SU-DHL-6 (cell line): ENCODE measurements around the gene POLK.
"Not testable (repeated sequence)": the region's sequence is repeated elsewhere in the genome, so short reads cannot be mapped to it uniquely, and the experiment has no call there.

Experiments used
- H2AFZ ChIP-seq: fragments of 200-600 bp; sonication (generic); 2 replicates; pipeline ENCODE4 v1.6.1; 2014; ENCODE audit warnings: low read depth, mild to moderate bottlenecking, moderate library complexity, mixed read lengths, antibody characterized with exemption, low read length; ENCODE audit not compliant: severe bottlenecking
- H3F3A ChIP-seq: fragments of 200-600 bp; shearing (Covaris generic); 2 replicates; pipeline ENCODE4 v1.6.0; 2016; ENCODE audit warnings: antibody characterized with exemption, mild to moderate bottlenecking; ENCODE audit not compliant: insufficient read depth
- H3K27ac ChIP-seq: fragments of 200-600 bp; sonication (generic); 2 replicates; pipeline ENCODE4 v1.5.1; 2016; ENCODE audit warnings: low read depth, mild to moderate bottlenecking, low read length, moderate library complexity, mixed read lengths
- H3K27me3 ChIP-seq: fragments of 200-600 bp; sonication (generic), shearing (Covaris generic); 2 replicates; pipeline ENCODE4 v1.6.0; 2014; ENCODE audit warnings: mild to moderate bottlenecking, low read length
- H3K36me3 ChIP-seq: fragments of 200-600 bp; sonication (generic); 2 replicates; pipeline ENCODE4 v1.6.1; 2014; ENCODE audit warnings: mild to moderate bottlenecking, low read length, mixed read lengths
- H3K4me2 ChIP-seq: fragments of 300-600, 200-600 bp; shearing (Covaris generic), sonication (generic); 2 replicates; pipeline ENCODE4 v1.6.0; 2014; ENCODE audit warnings: low read length, low read depth, mild to moderate bottlenecking; ENCODE audit not compliant: poor library complexity, severe bottlenecking
- H3K4me3 ChIP-seq: fragments of 200-600 bp; sonication (generic); 2 replicates; pipeline ENCODE4 v1.5.1; 2014; ENCODE audit warnings: antibody characterized with exemption, low read length, mild to moderate bottlenecking, mixed read lengths; ENCODE audit not compliant: insufficient read depth, poor library complexity, severe bottlenecking
- H3K79me2 ChIP-seq: fragments of 200-600 bp; sonication (generic); 2 replicates; pipeline ENCODE4 v1.6.1; 2014; ENCODE audit warnings: mild to moderate bottlenecking, low read length, moderate library complexity; ENCODE audit not compliant: insufficient read depth
- H3K9ac ChIP-seq: fragments of 200-600 bp; sonication (generic); 2 replicates; pipeline ENCODE4 v1.7.0; 2014; ENCODE audit warnings: mild to moderate bottlenecking, low read length
- H3K9me2 ChIP-seq: fragments of 200-600 bp; sonication (generic); replicated peaks from 2 replicates; pipeline ENCODE4 v1.6.1; 2014; ENCODE audit warnings: low read length; ENCODE audit not compliant: insufficient read depth
- H3K9me3 ChIP-seq: fragments of 200-600 bp; sonication (generic); 2 replicates; pipeline ENCODE4 v1.6.1; 2014; ENCODE audit warnings: low read length, mixed read lengths; ENCODE audit not compliant: insufficient read depth
- H4K20me1 ChIP-seq: fragments of 200-600 bp; sonication (generic); 2 replicates; pipeline ENCODE4 v1.6.1; 2014; ENCODE audit warnings: low read depth, mild to moderate bottlenecking, antibody characterized with exemption, low read length, moderate library complexity, mixed read lengths
- CTCF ChIP-seq: fragments of 200-600 bp; sonication (generic); IDR thresholded peaks from one replicate; pipeline ENCODE4 v1.5.1; 2017; ENCODE audit warnings: antibody characterized with exemption, mild to moderate bottlenecking, low read length, moderate library complexity; ENCODE audit not compliant: insufficient read depth, poor library complexity, severe bottlenecking
- EZH2phosphoT487 ChIP-seq: fragments of 200-600 bp; sonication (generic), shearing (Covaris generic); conservative IDR thresholded peaks from 2 replicates; pipeline ENCODE4 v1.6.1; 2018; ENCODE audit warnings: mild to moderate bottlenecking, antibody characterized with exemption, low read length, moderate library complexity, mixed read lengths

Gene POLK

GRCh38 chr5:75491621-75492020 lies 20.1 kb upstream of the POLK start:
- Histone ChIP-seq H3K27me3 (no peaks in the 10 kb centered on the region), H3K9me2 (no peaks in the 10 kb centered on the region), H3K4me3 (no peak overlapping the region), H2AFZ (no peak overlapping the region), H3F3A (no peaks in the 10 kb centered on the region), H3K9me3 (no peaks in the 10 kb centered on the region), H3K79me2 (peaks cover 10% of the 10 kb centered on the region; the same call in 1 of the 2 replicates), H3K27ac (no peak overlapping the region), H3K36me3 (0 out of 2 replicates have a peak, but pooled peaks cover 9% of the 10 kb centered on the region), H4K20me1 (no peaks in the 10 kb centered on the region), H3K9ac (no peak overlapping the region), H3K4me2 (no peak overlapping the region)
- TF ChIP-seq CTCF (no peak), EZH2phosphoT487 (no peak)

- Histone ChIP-seq H3K9ac (no peak overlapping the region), H3K9me2 (no peaks in the 10 kb centered on the region), H4K20me1 (no peaks in the 10 kb centered on the region), H3K27me3 (no peaks in the 10 kb centered on the region), H3K36me3 (peaks cover 9% of the 10 kb centered on the region; the same call in 1 of the 2 replicates), H3K9me3 (no peaks in the 10 kb centered on the region), H3K27ac (no peak overlapping the region), H3K4me3 (no peak overlapping the region), H3K79me2 (no peaks in the 10 kb centered on the region; the same call in 1 of the 2 replicates), H3K4me2 (no peak overlapping the region), H3F3A (no peaks in the 10 kb centered on the region), H2AFZ (no peak overlapping the region)
- TF ChIP-seq CTCF (no peak), EZH2phosphoT487 (no peak)
These were observed 15.7 kb upstream of the POLK start for GRCh38 chr5:75496026-75496425.

- H3K9me2 ChIP-seq, result no peaks in the 10 kb centered on the region
- H3K4me2 ChIP-seq, result no peak overlapping the region
- H2AFZ ChIP-seq, result no peak overlapping the region
- no peaks in the 10 kb centered on the region; the same call in 1 of the 2 replicates for H3F3A ChIP-seq
- no peak overlapping the region for H3K9ac ChIP-seq
- TF ChIP-seq CTCF (no peak), EZH2phosphoT487 (no peak)
- H3K4me3 ChIP-seq, result no peak overlapping the region
- no peaks in the 10 kb centered on the region for H4K20me1 ChIP-seq
- H3K79me2 ChIP-seq, result no peaks in the 10 kb centered on the region; the same call in 1 of the 2 replicates
- H3K27ac ChIP-seq, result no peak overlapping the region
- H3K27me3 ChIP-seq, result no peaks in the 10 kb centered on the region
- H3K9me3 ChIP-seq, result no peaks in the 10 kb centered on the region
- peaks cover 8% of the 10 kb centered on the region; the same call in 1 of the 2 replicates for H3K36me3 ChIP-seq
These were observed 13.4 kb upstream of the POLK start for GRCh38 chr5:75498208-75498777.

GRCh38 chr5:75498875-75499274 lies 12.8 kb upstream of the POLK start:
- not testable (repeated sequence) for H3K79me2 ChIP-seq, H3K9ac ChIP-seq, H3K9me2 ChIP-seq, H2AFZ ChIP-seq, H3K27ac ChIP-seq, H3F3A ChIP-seq, H3K27me3 ChIP-seq, H4K20me1 ChIP-seq, H3K9me3 ChIP-seq, H3K4me2 ChIP-seq, H3K4me3 ChIP-seq
- peaks cover 12% of the 10 kb centered on the region; the same call in 1 of the 2 replicates for H3K36me3 ChIP-seq

- not testable (repeated sequence) for H3F3A ChIP-seq, H3K27me3 ChIP-seq, H3K9me2 ChIP-seq, H3K4me3 ChIP-seq, H3K9ac ChIP-seq, H3K4me2 ChIP-seq, H3K27ac ChIP-seq, H2AFZ ChIP-seq, H3K9me3 ChIP-seq
- Histone ChIP-seq H4K20me1 (peaks cover 13% of the 10 kb centered on the region; the same call in 1 of the 2 replicates), H3K79me2 (peaks cover 39% of the 10 kb centered on the region), H3K36me3 (peaks cover 14% of the 10 kb centered on the region; the same call in 1 of the 2 replicates)
These were observed 6.6 kb upstream of the POLK start for GRCh38 chr5:75505112-75505511.
